DMS 273 (cell line): ENCODE results near the gene PDHX.
A peak's percentile ranks its signal among the peaks of the same experiment; 100 is the strongest.
"Not testable (repeated sequence)": the region's sequence is repeated elsewhere in the genome, so short reads cannot be mapped to it uniquely, and the experiment has no call there.

ENCODE experiments used
- DNase-seq: peaks from one replicate; lab custom pipeline; 2025; ENCODE audit not compliant: unreplicated experiment; lab: John Stamatoyannopoulos, UW

PDHX gene

DNA sequence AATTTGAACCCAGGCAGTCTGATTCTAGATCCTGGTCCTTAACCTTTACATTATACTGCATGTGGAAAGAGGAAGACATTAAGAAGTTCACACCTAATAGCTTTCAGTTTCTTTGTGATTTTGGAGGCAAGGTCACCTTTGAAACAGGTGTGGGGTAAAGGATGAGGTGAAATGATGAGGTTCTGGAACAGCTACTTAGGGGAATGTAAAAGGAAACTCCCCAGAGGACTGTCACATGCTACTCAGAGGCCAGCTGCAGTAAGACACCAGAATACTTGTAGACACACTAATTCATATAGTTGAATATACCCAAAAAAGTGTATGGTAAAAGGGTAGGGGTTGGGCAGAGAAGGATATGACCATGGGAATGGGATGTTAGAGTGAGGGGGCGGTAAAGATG, 5.6 kb upstream of the PDHX start:
- DNase-seq = no peak

DNA sequence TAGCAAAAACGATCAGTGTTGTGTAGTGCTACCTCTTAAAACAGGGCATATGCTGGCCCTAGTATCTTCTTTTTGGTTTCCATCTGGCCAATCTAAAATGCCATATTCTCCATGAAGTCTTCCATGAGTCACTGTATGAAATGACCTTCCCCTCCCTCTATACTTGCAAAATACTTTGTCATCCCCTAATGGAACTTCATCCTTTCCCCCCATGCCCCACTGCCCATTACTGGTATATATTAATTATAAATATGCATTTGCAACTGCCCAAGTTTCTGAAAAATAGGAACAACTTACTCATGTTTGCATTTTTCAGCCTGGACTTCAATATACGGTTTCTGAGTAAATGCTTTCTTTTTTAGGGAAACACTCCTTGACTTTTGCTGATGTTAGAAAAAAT, 4.7 kb upstream of the PDHX start:
- no peak for DNase-seq

GRCh38 chr11:34913556-34913955, 2.9 kb upstream of the PDHX start:
- not testable (repeated sequence) for DNase-seq

- peak; percentile 62 for DNase-seq
Observed at GRCh38 chr11:34915136-34916014, 1.0 kb upstream of the PDHX start.

DNA sequence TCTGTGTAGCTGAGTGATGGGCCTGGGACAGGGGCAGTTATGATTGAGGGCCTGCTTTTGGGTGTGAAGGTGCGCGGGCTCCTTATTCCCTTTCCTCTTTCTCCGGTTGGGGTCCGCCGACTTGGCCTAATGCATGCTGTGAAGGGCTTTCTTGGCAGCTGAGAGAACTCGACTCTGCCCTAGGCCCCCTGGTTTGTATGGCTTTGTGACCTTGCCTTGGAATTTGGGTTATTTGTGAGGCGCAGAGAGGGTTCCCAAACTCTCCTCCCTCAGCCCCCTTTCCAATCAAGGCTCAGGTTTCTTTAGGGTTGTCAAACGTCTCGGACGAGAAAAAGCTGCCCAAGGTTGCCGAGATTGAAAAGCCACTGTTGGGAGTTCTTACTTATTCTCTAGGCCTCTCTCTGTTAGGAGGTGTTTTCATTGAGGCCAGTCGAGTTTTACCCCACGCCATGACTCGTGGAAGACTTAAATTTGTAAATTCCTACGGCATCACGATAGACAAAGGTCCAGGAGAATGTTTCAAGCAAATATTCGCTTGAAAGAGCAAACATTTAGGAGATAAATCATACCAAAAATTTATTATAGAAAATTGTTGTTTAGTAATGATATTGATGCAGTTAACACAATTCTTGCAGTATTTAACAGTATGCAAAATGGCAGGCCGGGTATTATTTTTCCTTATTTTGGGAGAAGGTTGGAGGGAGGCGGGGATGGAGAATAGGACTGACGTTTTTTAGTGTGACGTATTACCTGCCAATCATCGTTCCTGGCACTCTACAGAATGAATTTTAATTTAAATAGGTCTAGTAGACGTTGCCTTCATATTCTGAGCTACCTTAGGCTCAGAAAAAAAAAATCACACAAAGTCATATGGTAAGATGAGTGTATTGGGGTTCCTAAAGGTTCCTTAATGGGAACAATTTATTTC, 689 bp downstream of the PDHX start:
- peak; percentile 51 for DNase-seq

DNA sequence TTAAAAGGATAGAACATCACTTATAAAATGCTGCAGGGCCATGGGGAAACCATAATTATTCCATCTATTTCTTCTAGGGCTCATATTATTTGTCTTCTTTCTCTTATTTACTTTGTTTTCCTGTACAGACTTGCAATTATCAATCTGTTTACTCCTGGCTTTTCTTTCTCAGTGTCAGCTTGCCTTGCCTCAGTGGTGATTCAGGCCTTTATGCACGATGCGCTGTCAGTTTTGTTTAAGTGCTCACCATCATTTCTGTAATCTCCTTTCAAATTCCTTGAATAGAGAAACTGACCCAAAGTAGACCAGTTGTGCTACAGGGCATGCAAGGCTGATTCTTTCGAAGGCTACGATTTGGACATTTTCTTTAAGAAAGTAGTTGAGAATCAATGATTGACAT, 4.7 kb downstream of the PDHX start:
- no peak for DNase-seq

DNA sequence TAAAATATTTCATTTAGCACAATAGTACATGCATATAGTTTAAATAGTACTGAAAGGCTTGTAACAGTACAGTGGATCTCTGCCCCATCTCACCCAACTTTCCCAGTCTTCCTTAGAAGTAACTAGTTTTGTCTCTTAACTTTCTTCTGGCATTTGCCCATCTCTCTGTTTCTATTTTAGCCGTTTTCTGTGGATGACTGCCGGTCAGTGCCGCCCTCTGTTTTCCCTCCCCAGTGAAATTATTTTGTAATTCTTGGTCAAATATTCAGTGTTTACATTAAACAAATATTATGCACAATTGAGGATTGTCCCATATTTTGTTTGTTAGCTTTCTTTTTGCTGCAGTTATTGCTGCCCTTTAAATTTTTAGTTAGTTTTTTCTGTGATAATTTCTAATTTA, 8.3 kb downstream of the PDHX start:
- DNase-seq = no peak

- DNase-seq = peak; percentile 65
Observed at GRCh38 chr11:34926101-34926830, 9.8 kb downstream of the PDHX start.

- DNase-seq = no peak
Observed at GRCh38 chr11:34926831-34927132, 10.4 kb downstream of the PDHX start.

DNA sequence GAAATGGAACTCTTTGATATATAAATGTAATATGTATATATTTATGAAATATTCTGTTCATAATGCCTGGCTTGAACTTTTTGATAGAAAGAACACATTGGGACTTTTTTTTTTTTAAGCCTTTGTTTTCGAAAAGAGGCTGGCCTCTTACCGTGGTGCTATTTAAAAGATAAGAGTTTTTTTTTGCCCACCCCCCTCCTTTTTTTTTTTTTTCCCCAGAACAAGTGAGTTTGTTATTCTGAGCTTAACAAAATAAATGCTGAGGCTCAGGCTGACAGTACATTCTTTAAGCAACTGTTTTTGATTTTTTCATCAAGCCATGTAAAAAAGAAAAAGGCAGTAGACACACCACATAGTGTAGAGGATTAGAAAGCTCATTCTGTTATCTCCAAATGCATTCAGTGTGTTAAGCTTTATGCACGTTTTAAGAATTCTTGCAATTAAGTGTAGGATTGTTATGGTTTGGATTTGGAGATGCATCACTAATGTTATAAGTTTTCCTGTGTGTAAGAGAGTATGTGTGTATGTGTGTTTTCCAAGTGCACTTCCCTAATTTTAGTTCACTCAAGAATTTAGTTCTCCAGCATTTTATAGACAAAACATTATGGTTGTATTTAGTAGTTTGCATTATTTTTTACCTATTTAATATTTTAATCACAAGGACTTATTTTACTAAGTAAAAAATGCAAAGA, 12.0 kb downstream of the PDHX start:
- DNase-seq = no peak

DNA sequence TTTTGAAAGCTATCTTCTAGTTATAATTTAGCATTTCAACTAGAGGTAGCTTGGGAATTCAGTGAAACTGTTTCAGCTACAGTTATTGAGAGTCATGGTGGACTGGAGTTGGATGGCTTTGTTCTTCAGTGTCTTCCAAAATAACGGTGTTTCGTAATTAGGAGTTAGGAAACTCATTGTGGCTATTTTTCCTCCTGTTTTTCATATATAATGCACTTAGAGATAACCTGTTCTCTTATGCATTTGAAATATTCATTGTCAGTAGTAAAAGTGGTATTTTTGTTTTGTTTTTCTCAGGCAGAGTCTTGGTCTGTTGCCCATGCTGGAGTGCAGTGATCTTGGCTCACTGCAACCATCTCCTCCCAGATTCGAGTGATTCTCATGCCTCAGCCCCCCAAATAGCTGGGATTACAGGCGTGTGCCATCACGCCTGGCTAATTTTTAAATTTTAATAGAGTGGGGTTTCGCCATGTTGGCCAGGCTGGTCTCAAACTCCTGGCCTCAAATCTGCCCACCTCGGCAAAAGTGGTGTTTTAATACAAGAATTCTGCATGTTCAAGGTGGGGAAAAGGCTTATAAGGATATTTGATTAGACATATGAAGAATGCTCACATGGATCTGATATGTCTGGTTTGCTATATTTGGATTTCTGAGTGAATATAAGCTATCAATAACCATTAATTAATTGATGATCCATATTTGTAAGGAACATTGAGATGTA, 12.7 kb downstream of the PDHX start:
- DNase-seq = no peak

GRCh38 chr11:34929794-34930763, 13.7 kb downstream of the PDHX start:
- no peak for DNase-seq

DNA sequence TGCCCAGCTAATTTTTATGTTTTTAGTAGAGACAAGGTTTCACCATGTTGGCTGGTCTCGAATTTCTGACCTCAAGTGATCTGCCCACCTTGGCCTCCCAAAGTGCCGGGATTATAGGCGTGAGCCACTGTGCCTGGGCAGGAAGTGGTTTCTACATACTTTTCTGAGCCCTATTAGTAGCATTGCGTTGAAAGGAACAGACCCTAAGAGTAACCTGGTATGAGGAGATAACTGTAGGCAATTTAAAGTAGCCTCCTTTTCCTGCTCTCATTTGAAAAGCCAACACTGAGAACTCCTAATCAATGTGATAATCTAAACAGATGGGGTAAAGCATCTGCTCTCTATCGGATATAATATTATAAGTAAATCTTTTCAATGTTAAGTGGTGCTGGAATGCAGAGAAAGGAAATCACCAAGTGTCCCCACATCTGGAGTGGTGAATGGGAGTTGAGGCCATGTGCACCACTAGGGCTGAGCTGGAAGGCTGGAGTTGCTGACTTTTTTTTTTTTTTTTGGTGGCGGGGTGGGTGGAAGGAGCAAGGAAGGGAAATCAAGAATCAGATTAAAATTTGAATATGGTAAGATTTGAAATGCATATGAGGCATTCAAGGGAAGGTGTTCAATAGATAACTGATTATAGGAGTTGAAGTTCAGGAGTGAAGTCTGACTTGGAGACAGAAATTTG, 20.7 kb downstream of the PDHX start:
- DNase-seq = peak; percentile 11

GRCh38 chr11:34938611-34939010, 22.2 kb downstream of the PDHX start:
- peak; percentile 35 for DNase-seq

DNA sequence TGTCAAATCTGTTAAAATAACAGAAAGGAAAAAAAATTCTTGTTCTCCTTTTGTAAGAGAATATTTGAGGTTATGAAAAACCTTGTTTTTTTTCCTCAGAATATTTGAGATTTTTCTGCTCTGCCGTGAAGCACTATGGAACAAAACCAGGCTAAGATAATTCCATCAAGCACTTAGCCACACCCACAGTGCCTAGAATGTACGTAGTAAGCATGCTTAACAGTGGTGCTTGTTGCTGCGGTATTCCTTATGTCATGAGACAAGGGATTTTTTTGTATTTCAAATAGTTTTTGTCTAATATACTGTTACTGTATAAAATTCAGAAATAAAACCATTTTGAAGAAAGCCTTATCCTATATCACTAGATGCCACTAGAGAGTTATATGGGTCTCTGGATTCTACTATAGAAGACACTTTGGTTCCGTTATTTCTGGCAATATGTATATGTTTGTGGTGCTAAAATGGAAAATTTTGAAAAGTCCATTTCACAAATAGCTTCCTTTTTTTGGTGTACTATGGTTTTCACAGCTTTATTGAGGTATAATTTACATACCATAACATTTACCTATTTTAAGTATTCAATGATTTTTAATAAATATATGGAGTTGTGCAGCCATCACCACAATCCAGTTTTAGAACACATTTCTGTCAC, 23.7 kb downstream of the PDHX start:
- DNase-seq = no peak

GRCh38 chr11:34941688-34942087, 25.3 kb downstream of the PDHX start:
- no peak for DNase-seq

GRCh38 chr11:34944692-34945091, 28.3 kb downstream of the PDHX start:
- no peak for DNase-seq

DNA sequence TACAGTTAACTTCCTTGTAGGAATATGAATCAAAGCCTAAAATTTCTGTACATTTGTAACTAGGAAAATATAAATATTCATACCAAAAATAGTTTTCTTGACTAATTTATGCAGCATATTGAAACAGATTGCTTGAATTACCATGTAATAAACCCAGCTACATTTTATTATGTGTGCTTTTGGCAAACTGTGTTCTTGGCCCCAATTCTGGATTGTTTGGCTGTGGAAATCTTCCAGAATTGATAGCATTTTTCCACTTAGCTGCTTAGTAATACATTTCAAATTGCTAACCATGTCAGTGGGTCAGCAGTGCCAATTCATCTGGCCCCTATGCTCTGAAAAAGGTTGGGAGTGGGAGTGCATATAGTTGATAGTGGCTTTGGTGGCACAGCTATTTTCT, 32.3 kb downstream of the PDHX start:
- DNase-seq = no peak
